Measurements from ENCODE around the gene C16orf74. TPM values are rescaled to one million over a fixed set of nuclear protein-coding genes. Genes with fewer than 3 reads are reported as not detected.

Gene C16orf74
- total RNA-seq, 1 experiment from 2014 or later = 3.4 TPM

- DNase-seq = no peak
- peaks cover 19% of the 10 kb centered on the region for H3K27me3 Mint-ChIP-seq (ENCODE audit: unreplicated experiment)
- H3K4me3 Mint-ChIP-seq (ENCODE audit: low read depth, unreplicated experiment) = no peak overlapping the region
- no peak for TF ChIP-seq CTCF (IDR thresholded peaks at IDR 0.05; ENCODE audit: unreplicated experiment)
- CTCF ChIA-PET = interaction anchor here (0.6 to 0.8 kb wide), 4 partner anchors 276 to 1337 kb away, joined by 3 to 10 read pairs (median 3); no protein-coding TSS in a partner anchor
- intact Hi-C loops (cut with micrococcal nuclease; ENCODE audit: unreplicated experiment) = loop anchor here (10.0 kb wide), 1 partner anchor 321 kb away; no protein-coding TSS in a partner anchor
- BruUV-seq (replicated peaks) = no TSS peak
- no peak overlapping the region for H3K27ac Mint-ChIP-seq (ENCODE audit: unreplicated experiment)
- H3K4me1 Mint-ChIP-seq (ENCODE audit: low read depth, unreplicated experiment) = no peaks in the 10 kb centered on the region
- no peaks in the 10 kb centered on the region for H3K9me3 Mint-ChIP-seq (ENCODE audit: low read depth, unreplicated experiment)
- peaks cover 6% of the 10 kb centered on the region for H3K36me3 Mint-ChIP-seq (ENCODE audit: insufficient read depth, unreplicated experiment)
Observed at GRCh38 chr16:85716022-85716679, 34.7 kb downstream of the C16orf74 start.

GRCh38 chr16:85715169-85716021 lies 35.5 kb downstream of the C16orf74 start:
- CTCF ChIA-PET = interaction anchor here (0.8 kb wide), 1 partner anchor 275 kb away, joined by 10 read pairs; no protein-coding TSS in a partner anchor
- peaks cover 19% of the 10 kb centered on the region for H3K27me3 Mint-ChIP-seq (ENCODE audit: unreplicated experiment)
- no peaks in the 10 kb centered on the region for H3K9me3 Mint-ChIP-seq (ENCODE audit: low read depth, unreplicated experiment)
- no peak overlapping the region for H3K4me3 Mint-ChIP-seq (ENCODE audit: low read depth, unreplicated experiment)
- peaks cover 4% of the 10 kb centered on the region for H3K36me3 Mint-ChIP-seq (ENCODE audit: insufficient read depth, unreplicated experiment)
- BruUV-seq (replicated peaks) = no TSS peak
- no peak overlapping the region for H3K27ac Mint-ChIP-seq (ENCODE audit: unreplicated experiment)
- TF ChIP-seq CTCF (IDR thresholded peaks at IDR 0.05; ENCODE audit: unreplicated experiment) = no peak
- intact Hi-C loops (cut with micrococcal nuclease; ENCODE audit: unreplicated experiment) = loop anchor here (10.0 kb wide), 1 partner anchor 321 kb away; no protein-coding TSS in a partner anchor
- no peak for DNase-seq
- no peaks in the 10 kb centered on the region for H3K4me1 Mint-ChIP-seq (ENCODE audit: low read depth, unreplicated experiment)

- no peak for DNase-seq
- Mint-ChIP-seq H3K27ac (ENCODE audit: unreplicated experiment) (no peak overlapping the region), H3K27me3 (ENCODE audit: unreplicated experiment) (peaks cover 19% of the 10 kb centered on the region)
Observed at GRCh38 chr16:85712801-85713200, 38.1 kb downstream of the C16orf74 start.

More at GRCh38 chr16:85712801-85713200, 38.1 kb downstream of the C16orf74 start:
- H3K9me3 Mint-ChIP-seq (ENCODE audit: low read depth, unreplicated experiment) = no peaks in the 10 kb centered on the region
- intact Hi-C loops (cut with micrococcal nuclease; ENCODE audit: unreplicated experiment) = loop anchor here (10.0 kb wide), 1 partner anchor 318 kb away; no protein-coding TSS in a partner anchor
- no peak for TF ChIP-seq CTCF (IDR thresholded peaks at IDR 0.05; ENCODE audit: unreplicated experiment)
- no peaks in the 10 kb centered on the region for H3K4me1 Mint-ChIP-seq (ENCODE audit: low read depth, unreplicated experiment)
- CTCF ChIA-PET = no interaction called here
- H3K36me3 Mint-ChIP-seq (ENCODE audit: insufficient read depth, unreplicated experiment) = no peaks in the 10 kb centered on the region
- H3K4me3 Mint-ChIP-seq (ENCODE audit: low read depth, unreplicated experiment) = no peak overlapping the region
- no TSS peak for BruUV-seq (replicated peaks)
